ENCODE results near the gene RWDD3.
A peak's percentile ranks its signal among the peaks of the same experiment; 100 is the strongest.

DNA sequence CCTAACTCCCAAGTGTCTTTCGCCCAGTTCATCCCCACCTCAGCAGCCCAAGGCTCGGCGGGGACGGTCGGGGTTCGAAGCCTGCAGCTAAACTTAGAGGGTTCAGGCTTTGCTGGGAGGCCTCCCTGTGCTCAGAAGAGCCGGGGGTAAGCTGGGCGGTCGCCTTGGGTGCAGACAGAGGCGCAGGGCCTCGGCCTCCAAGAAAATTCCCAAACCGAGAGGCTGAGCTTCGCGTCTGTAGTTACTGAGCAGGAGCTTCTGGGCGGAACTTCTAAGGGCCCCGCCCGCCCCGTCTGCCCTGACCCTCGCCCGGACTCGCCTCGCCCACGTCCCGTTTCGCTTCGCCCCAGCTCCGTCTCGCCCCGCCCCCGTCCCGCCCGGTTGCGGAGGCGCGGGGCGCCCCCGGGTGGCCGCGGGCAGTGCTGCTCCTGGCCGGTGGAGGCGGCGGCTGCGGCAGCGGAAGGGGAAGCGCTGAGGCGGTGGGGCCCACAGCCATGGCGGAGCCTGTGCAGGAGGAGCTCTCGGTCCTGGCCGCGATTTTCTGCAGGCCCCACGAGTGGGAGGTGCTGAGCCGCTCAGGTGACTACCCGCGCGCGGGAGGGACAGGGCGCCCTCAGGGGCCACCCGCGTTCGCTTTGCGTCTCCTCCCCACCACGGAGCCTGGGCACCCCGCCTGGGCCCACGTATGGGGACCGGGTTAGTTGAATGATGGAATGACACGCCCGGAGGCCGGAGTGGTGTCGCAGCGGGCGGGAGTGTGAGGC lies at the start of gene RWDD3:
- TF ChIP-seq, protein P1, sequence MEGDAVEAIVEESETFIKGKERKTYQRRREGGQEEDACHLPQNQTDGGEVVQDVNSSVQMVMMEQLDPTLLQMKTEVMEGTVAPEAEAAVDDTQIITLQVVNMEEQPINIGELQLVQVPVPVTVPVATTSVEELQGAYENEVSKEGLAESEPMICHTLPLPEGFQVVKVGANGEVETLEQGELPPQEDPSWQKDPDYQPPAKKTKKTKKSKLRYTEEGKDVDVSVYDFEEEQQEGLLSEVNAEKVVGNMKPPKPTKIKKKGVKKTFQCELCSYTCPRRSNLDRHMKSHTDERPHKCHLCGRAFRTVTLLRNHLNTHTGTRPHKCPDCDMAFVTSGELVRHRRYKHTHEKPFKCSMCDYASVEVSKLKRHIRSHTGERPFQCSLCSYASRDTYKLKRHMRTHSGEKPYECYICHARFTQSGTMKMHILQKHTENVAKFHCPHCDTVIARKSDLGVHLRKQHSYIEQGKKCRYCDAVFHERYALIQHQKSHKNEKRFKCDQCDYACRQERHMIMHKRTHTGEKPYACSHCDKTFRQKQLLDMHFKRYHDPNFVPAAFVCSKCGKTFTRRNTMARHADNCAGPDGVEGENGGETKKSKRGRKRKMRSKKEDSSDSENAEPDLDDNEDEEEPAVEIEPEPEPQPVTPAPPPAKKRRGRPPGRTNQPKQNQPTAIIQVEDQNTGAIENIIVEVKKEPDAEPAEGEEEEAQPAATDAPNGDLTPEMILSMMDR (IDR thresholded peaks at IDR 0.05; ENCODE audit: insufficient read depth, low read length, poor library complexity, severe bottlenecking): peak; percentile 74
- no peak for TF ChIP-seq EZH2phosphoT487 (conservative IDR thresholded peaks at IDR 0.05; ENCODE audit: low read length)

Data from SU-DHL-6 (cell line).